Measurements from ENCODE around the gene CLRN1.
A peak's percentile ranks its signal among the peaks of the same experiment; 100 is the strongest.

Gene CLRN1

GRCh38 chr3:150942221-150942620 lies 30.3 kb downstream of the CLRN1 start:
- no peaks in the 10 kb centered on the region for H3F3A ChIP-seq (ENCODE audit: insufficient read depth, low read length)
- no peaks in the 10 kb centered on the region for H4K20me1 ChIP-seq (ENCODE audit: insufficient read depth, low read length)
- no peaks in the 10 kb centered on the region for H3K79me2 ChIP-seq (ENCODE audit: low read length)
- TF ChIP-seq EZH2 (optimal IDR thresholded peaks at IDR 0.05; ENCODE audit: low read depth, low read length) (no peak), EZH2phosphoT487 (IDR thresholded peaks at IDR 0.05; ENCODE audit: low read length) (no peak), CTCF (IDR thresholded peaks at IDR 0.05; ENCODE audit: low read length) (no peak)
- no peaks in the 10 kb centered on the region for H3K9me2 ChIP-seq (replicated peaks; ENCODE audit: insufficient read depth, low read length)
- no peaks in the 10 kb centered on the region for H3K27me3 ChIP-seq (replicated peaks; ENCODE audit: insufficient read depth, low read length)
- no peak overlapping the region for H3K4me3 ChIP-seq (ENCODE audit: low read length)
- H3K9ac ChIP-seq (ENCODE audit: low read length): no peak overlapping the region
- no peaks in the 10 kb centered on the region for H3K36me3 ChIP-seq (replicated peaks; ENCODE audit: insufficient read depth, low read length)
- no peak overlapping the region for H3K27ac ChIP-seq (ENCODE audit: low read length)
- peak; percentile 64 for DNase-seq
- H3K4me1 ChIP-seq (ENCODE audit: low read length): peaks cover 15% of the 10 kb centered on the region
- peak overlapping the region; percentile 12; the same call in 1 of the 2 replicates for H3K4me2 ChIP-seq (ENCODE audit: low read depth, low read length)
- no peak overlapping the region for H2AFZ ChIP-seq (ENCODE audit: low read length)
- H3K9me3 ChIP-seq (replicated peaks; ENCODE audit: insufficient read depth, low read length): no peaks in the 10 kb centered on the region

- no peaks in the 10 kb centered on the region for H3K27me3 ChIP-seq (replicated peaks; ENCODE audit: insufficient read depth, low read length)
Measured at GRCh38 chr3:150936693-150937092, 35.8 kb downstream of the CLRN1 start.

GRCh38 chr3:150933473-150933995 lies 39.0 kb downstream of the CLRN1 start:
- DNase-seq: no peak
- H3K4me2 ChIP-seq (ENCODE audit: low read depth, low read length): no peak overlapping the region
- H3K4me3 ChIP-seq (ENCODE audit: low read length): no peak overlapping the region
- H3K9me3 ChIP-seq (replicated peaks; ENCODE audit: insufficient read depth, low read length): no peaks in the 10 kb centered on the region
- no peaks in the 10 kb centered on the region for H3K36me3 ChIP-seq (replicated peaks; ENCODE audit: insufficient read depth, low read length)
- H3K27ac ChIP-seq (ENCODE audit: low read length): no peak overlapping the region
- H3K79me2 ChIP-seq (ENCODE audit: low read length): no peaks in the 10 kb centered on the region
- no peaks in the 10 kb centered on the region for H3K9me2 ChIP-seq (replicated peaks; ENCODE audit: insufficient read depth, low read length)
- peaks cover 7% of the 10 kb centered on the region; the same call in 1 of the 2 replicates for H3F3A ChIP-seq (ENCODE audit: insufficient read depth, low read length)
- H2AFZ ChIP-seq (ENCODE audit: low read length): no peak overlapping the region
- TF ChIP-seq CTCF (IDR thresholded peaks at IDR 0.05; ENCODE audit: low read length): no peak
- no peak for TF ChIP-seq EZH2 (optimal IDR thresholded peaks at IDR 0.05; ENCODE audit: low read depth, low read length)
- H3K27me3 ChIP-seq (replicated peaks; ENCODE audit: insufficient read depth, low read length): no peaks in the 10 kb centered on the region
- H3K4me1 ChIP-seq (ENCODE audit: low read length): peaks cover 25% of the 10 kb centered on the region
- H3K9ac ChIP-seq (ENCODE audit: low read length): no peak overlapping the region
- no peaks in the 10 kb centered on the region for H4K20me1 ChIP-seq (ENCODE audit: insufficient read depth, low read length)

More at GRCh38 chr3:150936693-150937092, 35.8 kb downstream of the CLRN1 start:
- H3K4me1 ChIP-seq (ENCODE audit: low read length): peaks cover 14% of the 10 kb centered on the region
- no peaks in the 10 kb centered on the region for H3F3A ChIP-seq (ENCODE audit: insufficient read depth, low read length)
- DNase-seq: no peak
- H3K27ac ChIP-seq (ENCODE audit: low read length): peak overlapping the region; percentile 12; the same call in 1 of the 2 replicates
- H3K9ac ChIP-seq (ENCODE audit: low read length): no peak overlapping the region
- no peaks in the 10 kb centered on the region for H3K79me2 ChIP-seq (ENCODE audit: low read length)
- no peak for TF ChIP-seq CTCF (IDR thresholded peaks at IDR 0.05; ENCODE audit: low read length)
- TF ChIP-seq EZH2 (optimal IDR thresholded peaks at IDR 0.05; ENCODE audit: low read depth, low read length): no peak
- no peak for TF ChIP-seq EZH2phosphoT487 (IDR thresholded peaks at IDR 0.05; ENCODE audit: low read length)
- no peaks in the 10 kb centered on the region for H4K20me1 ChIP-seq (ENCODE audit: insufficient read depth, low read length)
- no peaks in the 10 kb centered on the region for H3K9me3 ChIP-seq (replicated peaks; ENCODE audit: insufficient read depth, low read length)
- H2AFZ ChIP-seq (ENCODE audit: low read length): no peak overlapping the region
- no peak overlapping the region for H3K4me2 ChIP-seq (ENCODE audit: low read depth, low read length)
- H3K9me2 ChIP-seq (replicated peaks; ENCODE audit: insufficient read depth, low read length): no peaks in the 10 kb centered on the region
- H3K4me3 ChIP-seq (ENCODE audit: low read length): no peak overlapping the region
- no peaks in the 10 kb centered on the region for H3K36me3 ChIP-seq (replicated peaks; ENCODE audit: insufficient read depth, low read length)

Data from MM.1S (cell line).